ENCODE results near the gene WDR33.

DNA sequence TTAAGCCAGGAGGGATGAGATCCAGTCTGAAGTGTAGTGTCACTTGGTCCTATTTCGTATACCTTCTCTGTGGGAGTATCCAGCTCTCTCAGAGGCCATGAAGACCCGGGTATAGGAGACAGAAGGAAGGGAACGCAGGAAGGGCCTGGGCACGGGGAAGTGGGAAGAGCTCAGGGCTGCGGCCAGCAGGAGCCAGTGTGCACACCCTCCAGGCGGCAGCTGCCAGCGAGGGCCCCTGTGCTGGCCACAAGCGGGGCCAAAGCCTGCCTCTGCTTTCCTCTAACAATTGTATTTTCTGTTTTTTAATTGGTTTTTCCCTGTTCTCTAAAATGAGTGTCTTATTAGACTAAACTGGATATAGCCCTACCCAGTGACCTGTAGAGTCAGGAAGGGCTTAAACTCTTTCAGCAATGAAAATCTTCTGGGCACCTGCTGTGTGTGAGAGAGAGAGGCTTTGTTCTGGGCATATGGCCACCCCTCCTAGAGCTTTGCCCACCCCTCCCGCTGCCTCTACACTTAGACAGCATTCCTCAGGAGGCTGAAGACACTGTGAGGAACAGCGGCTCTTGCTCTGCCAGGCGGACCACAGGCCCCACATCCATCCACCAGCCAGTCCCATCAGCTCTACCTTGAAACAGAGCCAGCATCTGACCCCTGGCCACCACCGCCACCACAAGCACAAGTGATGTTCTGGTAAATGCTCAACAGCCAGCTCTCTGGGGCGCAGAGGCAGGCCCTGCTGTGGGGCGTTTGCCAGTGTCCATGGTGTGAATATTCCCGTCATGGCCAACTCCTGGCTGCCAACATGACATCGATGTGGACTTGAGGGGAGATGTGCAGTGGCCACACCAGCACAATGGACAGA lies 155.5 kb downstream of the WDR33 start:
- TF ChIP-seq CTCF (IDR thresholded peaks at IDR 0.05), result no peak
- TF ChIP-seq POLR2A (IDR thresholded peaks at IDR 0.05), result no peak

Measured in tibial nerve (tissue), 3 donors.